ENCODE measurements around the gene SLC12A3. TPM values are rescaled to one million over a fixed set of nuclear protein-coding genes. Genes with fewer than 3 reads are reported as not detected.

Gene SLC12A3
- total and polyA plus RNA-seq, 2 of the 4 experiments (the other 2 are of a cell fraction): not detected

DNA sequence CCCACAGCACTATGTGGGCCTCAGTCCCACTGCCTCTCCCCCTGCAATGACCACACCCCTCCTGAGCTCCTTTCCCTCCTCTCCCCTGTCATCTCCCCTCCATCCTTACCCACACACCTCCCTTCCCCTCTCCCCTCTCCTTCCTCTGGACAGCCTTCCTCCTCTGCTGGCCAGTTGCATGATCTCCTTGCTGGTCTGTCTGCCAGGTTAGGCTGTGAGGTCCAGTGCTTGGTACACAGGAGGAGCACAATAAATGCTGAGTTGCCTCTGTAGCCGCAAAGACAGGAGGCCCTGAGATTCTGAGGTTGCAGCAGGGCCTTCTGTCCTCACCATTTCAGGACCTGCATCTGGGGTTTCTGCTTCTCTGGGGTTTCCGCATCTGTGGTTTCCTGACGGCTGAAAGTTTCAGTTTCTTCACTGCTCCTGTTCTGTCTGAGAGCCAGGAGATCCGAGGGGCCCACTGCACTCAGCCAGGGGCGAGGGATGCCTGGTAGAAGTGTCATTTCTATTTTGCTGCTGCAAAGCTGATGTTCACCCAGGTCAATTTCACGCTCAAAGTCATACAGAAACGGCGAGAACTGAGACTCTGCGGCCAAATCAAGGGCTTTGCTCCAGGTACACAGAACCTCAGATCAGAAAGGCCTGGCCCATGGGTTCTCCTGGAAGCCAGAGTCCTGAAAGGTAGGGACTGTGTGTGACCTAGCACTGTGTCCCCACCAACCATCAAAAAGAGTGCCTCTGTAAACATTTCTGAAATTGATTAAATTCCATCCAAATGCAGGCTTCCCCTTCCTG lies 4.6 kb upstream of the SLC12A3 start:
- Histone ChIP-seq H3K27ac (ENCODE audit: insufficient read depth, low read length) (no peak overlapping the region), H2AFZ (replicated peaks; ENCODE audit: low read length, poor library complexity) (peak overlapping the region; percentile 61), H3K4me3 (ENCODE audit: insufficient read depth, low read depth, low read length) (no peak overlapping the region), H3K4ac (ENCODE audit: low read depth, low read length) (no peak overlapping the region), H3K23ac (ENCODE audit: low read depth, low read length) (no peak overlapping the region), H2AK5ac (ENCODE audit: low read depth, low read length) (no peak overlapping the region; the same call in 1 of the 2 replicates), H4K5ac (ENCODE audit: low read depth, low read length) (no peak overlapping the region), H3K9me1 (ENCODE audit: insufficient read depth, low read length) (peaks cover 5% of the 10 kb centered on the region; the same call in 1 of the 2 replicates), H3K27me3 (ENCODE audit: control insufficient read depth, insufficient read depth, low read length) (no peaks in the 10 kb centered on the region), H3K4me2 (ENCODE audit: low read depth, low read length) (no peak overlapping the region), H3K14ac (replicated peaks; ENCODE audit: low read depth, low read length) (no peak overlapping the region; the same call in 1 of the 2 replicates), H3K18ac (ENCODE audit: low read depth, low read length) (no peak overlapping the region), H3K4me1 (ENCODE audit: control insufficient read depth, insufficient read depth, low read length) (no peaks in the 10 kb centered on the region; the same call in 1 of the 2 replicates), H2BK120ac (ENCODE audit: low read depth, low read length) (no peak overlapping the region), H2AK9ac (replicated peaks; ENCODE audit: low read depth, low read length, poor library complexity) (no peak overlapping the region), H4K8ac (ENCODE audit: low read depth in 2 of 2, low read length in 2 of 2) (no peak overlapping the region; a peak in 1 of 4 replicates), H2BK20ac (ENCODE audit: low read depth, low read length) (no peak overlapping the region), H3K56ac (ENCODE audit: extremely low read depth, insufficient read depth, low read length) (no peak overlapping the region), H3K9me3 (ENCODE audit: control insufficient read depth, insufficient read depth, low read length) (no peaks in the 10 kb centered on the region), H3K36me3 (ENCODE audit: control insufficient read depth, insufficient read depth, low read length) (no peaks in the 10 kb centered on the region), H4K20me1 (ENCODE audit: insufficient read depth, low read length) (no peaks in the 10 kb centered on the region), H2BK15ac (ENCODE audit: low read depth, low read length) (no peak overlapping the region), H3K79me1 (ENCODE audit: low read depth in 1 of 2, low read length in 2 of 2) (no peaks in the 10 kb centered on the region), H3K9ac (ENCODE audit: low read depth, low read length) (no peak overlapping the region), H2BK5ac (ENCODE audit: low read depth, low read length, poor library complexity, severe bottlenecking) (no peak overlapping the region), H4K91ac (ENCODE audit: insufficient read depth, low read depth, low read length) (no peak overlapping the region)
- DNase-seq (no peak), ATAC-seq (ENCODE audit: low read depth) (peak; percentile 24)
- intact Hi-C loops (cut with micrococcal nuclease) (no loop called here), dilution Hi-C loops (cut with HindIII; ENCODE audit: low sequenced_read_pairs, unreplicated experiment) (no loop called here), in situ Hi-C loops (cut with MboI; ENCODE audit: low sequenced_read_pairs) (loop anchor here (10.0 kb wide), 1 partner anchor 184 kb away; no protein-coding TSS in a partner anchor)
- ChIA-PET POLR2A (ENCODE audit: unreplicated experiment) (no interaction called here), CTCF (interaction anchor here (0.7 to 0.9 kb wide), 3 partner anchors 9 to 317 kb away, joined by 3 to 4 read pairs (median 3); no protein-coding TSS in a partner anchor)
- no TSS peak for BruUV-seq (replicated peaks)
- WGBS, 2 experiments (ENCODE audit: extremely low coverage in 2 of 2, insufficient read length in 1 of 2): 83% methylated on average over 6 of the region's 9 CpGs; no CpG with 5 or more reads in 1 of the 2 experiments
- TF ChIP-seq RAD21 (IDR thresholded peaks at IDR 0.05; ENCODE audit: low read length) (no peak), RFX5 (IDR thresholded peaks at IDR 0.05; ENCODE audit: low read depth, low read length) (no peak)
